Ovary (tissue), 9 donors: ENCODE data around the gene LSMEM2. TPM values are rescaled to one million over a fixed set of nuclear protein-coding genes. Genes with fewer than 3 reads are reported as not detected.

Source experiments
- DNase-seq, 5 donors: peaks; one replicate each; pipeline ENCODE4 v3.0.0-alpha.2; 2019 to 2020
- H3K27ac ChIP-seq, 2 donors: fragments of 200-600 bp; one replicate each; pipeline versions ENCODE4 v1.5.1 to v1.8.0; 2019 to 2022
- H3K27me3 ChIP-seq: fragments of 200-600 bp; one replicate; pipeline ENCODE4 v1.8.0; 2022
- H3K36me3 ChIP-seq: fragments of 200-600 bp; sonication (generic); one replicate; pipeline ENCODE4 v1.5.1; 2019
- H3K4me1 ChIP-seq: one replicate; pipeline ENCODE4 v1.8.1; 2013; ENCODE audit warnings: mild to moderate bottlenecking, moderate library complexity; ENCODE audit not compliant: insufficient read depth
- H3K4me3 ChIP-seq: fragments of 200-600 bp; sonication (generic); one replicate; pipeline ENCODE4 v1.5.1; 2017
- H3K9me3 ChIP-seq, 2 donors: fragments of 200-600 bp in 1 of 2; sonication (generic) in 1 of 2; one replicate each; pipeline versions ENCODE4 v1.5.1 to v1.8.1; 2013 to 2019; ENCODE audit warnings: mild to moderate bottlenecking in 1 of 2, moderate library complexity in 1 of 2
- CTCF ChIP-seq, 3 donors: fragments of 450-650 bp in 2 of 3; fragments of 200-600 bp in 1 of 3; IDR thresholded peaks; one replicate each; pipeline versions ENCODE4 v1.5.1 to v1.8.0; 2016 to 2022; ENCODE audit warnings: antibody characterized with exemption in 3 of 3, mild to moderate bottlenecking in 1 of 3
- EP300 ChIP-seq: sonication (generic); formaldehyde crosslinking; IDR thresholded peaks from one replicate; pipeline ENCODE4 v1.6.1; 2017; ENCODE audit warnings: antibody characterized with exemption
- POLR2A ChIP-seq: fragments of 450-650 bp; IDR thresholded peaks from one replicate; pipeline ENCODE4 v1.6.1; 2017; ENCODE audit warnings: antibody characterized with exemption, mild to moderate bottlenecking, moderate library complexity
- WGBS, 3 donors: extraction: QIAGEN DNeasy Blood & Tissue Kit in 1 of 3; methylation state at CpG; one replicate each; pipeline versions ENCODE4 v1.1.5 to v1.1.7; 2013 to 2017; 5-methylcytosine and 5-hydroxymethylcytosine counted together
- intact Hi-C, 4 donors: fragments of 100-400 bp; cut with DNase I; formaldehyde crosslinking; loops; one replicate each; pipeline versions ENCODE4 v1.11.0 to v1.15.1; 2022 to 2023
- polyA plus RNA-seq, 2 donors: library from polyadenylated mRNA; stranded (reverse); fragments of 200-250 nt in 1 of 2; fragments of 350-450 nt in 1 of 2; fragmentation: Illumina TruSeq in 1 of 2; extraction: RNeasy Lipid Tissue Mini Kit (QIAGEN cat#74804) in 1 of 2; gene quantifications; one replicate each; pipeline ENCODE4 v1.2.3, GENCODE V29; 2013 to 2014
- total RNA-seq, 7 donors: library from RNA; depleted of rRNA in 2 of 7; stranded (reverse); fragments of >200 nt in 2 of 7; fragmentation: NEBNext Ultra II Directional in 3 of 7; extraction: Animal tissue kit (Norgen Biotek cat#: 25700) in 3 of 7; gene quantifications; one replicate each; pipeline versions ENCODE4 v1.1.0 to v1.2.4, GENCODE V29; 2016 to 2023
- donor health status: DM: no; HTN: no; CAD: no; lungs with moderate emphysema.
- donor health status: DM: no; HTN: no; CAD: no.
- donor health status: Bipolar disorder and iron deficiency.
- donor health status: DM: yes; HTN: yes; CAD: no.
- donor health status: DM: no; HTN: no; CAD: no.
- donor health status: DM: yes; HTN: yes; CAD: no.

The LSMEM2 gene
- total and polyA plus RNA-seq, 9 donors = 0.42 to 1.4 (median 0.76) TPM; not detected in 2

GRCh38 chr3:50246517-50246954 is 32.4 kb upstream of the LSMEM2 start:
- Histone ChIP-seq H3K4me1 (peaks cover 31% of the 10 kb centered on the region), H3K4me3 (peak overlapping the region; percentile 41), H3K9me3 (no peaks in the 10 kb centered on the region), H3K27me3 (no peaks in the 10 kb centered on the region), H3K27ac (peak overlapping the region in 1 of 2 donors; percentile 64), H3K36me3 (no peaks in the 10 kb centered on the region)
- TF ChIP-seq POLR2A (no peak), CTCF (IDR thresholded peaks at IDR 0.05) (no peak), EP300 (no peak)
- 24 to 30% (median 26%) methylated on average over 9 to 10 of the region's 10 CpGs for WGBS, 3 donors
- intact Hi-C loops = loop anchor here in 1 of 4 donors (1.0 kb wide), 1 partner anchor 19 kb away; no protein-coding TSS in a partner anchor
- DNase-seq = peak in 1 of 5 donors; percentile 58

DNA sequence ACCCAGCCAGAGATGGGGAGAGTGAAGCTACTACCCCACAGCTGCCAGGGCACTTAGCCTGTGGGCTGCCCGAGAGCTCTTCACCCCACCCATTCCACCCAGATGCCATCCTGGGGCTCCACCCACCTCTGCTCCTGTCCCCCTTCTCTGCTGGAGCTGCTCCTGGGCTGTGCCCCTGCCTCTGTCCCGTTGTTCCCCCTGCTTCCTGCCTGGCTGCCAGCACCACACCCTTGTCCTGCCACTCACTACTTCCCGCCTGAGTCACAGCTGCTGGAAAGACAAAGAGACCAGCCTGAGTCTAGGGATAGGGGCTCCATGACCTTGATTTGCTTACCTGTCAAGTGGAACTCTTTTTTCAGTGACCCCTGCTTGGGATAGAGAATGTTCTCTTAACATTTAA is 30.5 kb upstream of the LSMEM2 start:
- no peaks in the 10 kb centered on the region for H3K9me3 ChIP-seq
- H3K27me3 ChIP-seq = no peaks in the 10 kb centered on the region
- DNase-seq = no peak
- H3K27ac ChIP-seq = no peak overlapping the region
- intact Hi-C loops = no loop called here
- TF ChIP-seq EP300 = no peak
- TF ChIP-seq CTCF (IDR thresholded peaks at IDR 0.05) = no peak
- no peak for TF ChIP-seq POLR2A
- 39 to 57% (median 52%) methylated on average over 3 of the region's 3 CpGs for WGBS, 3 donors
- H3K4me3 ChIP-seq = no peak overlapping the region
- peaks cover 31% of the 10 kb centered on the region for H3K4me1 ChIP-seq
- H3K36me3 ChIP-seq = no peaks in the 10 kb centered on the region

DNA sequence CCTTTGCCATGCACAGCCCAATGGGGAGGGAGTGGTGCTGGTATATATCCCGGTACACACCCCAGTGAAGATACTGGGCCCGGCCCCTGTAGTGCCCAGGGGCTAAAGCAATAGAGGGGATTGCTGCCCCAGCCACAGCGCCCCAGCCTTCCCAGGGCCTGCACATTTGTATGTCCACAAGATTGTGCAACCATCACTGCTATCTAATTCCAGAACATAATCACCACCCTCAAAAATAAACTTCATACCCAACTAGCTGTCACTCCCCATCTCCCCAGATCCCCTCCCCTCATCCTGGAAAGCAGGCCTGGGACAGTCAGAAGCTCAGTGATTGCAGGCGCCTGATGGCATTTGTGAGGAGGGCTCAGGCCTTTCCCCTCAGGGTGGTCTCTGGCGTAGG is 29.4 kb upstream of the LSMEM2 start:
- Histone ChIP-seq H3K4me3 (no peak overlapping the region), H3K27me3 (no peaks in the 10 kb centered on the region), H3K9me3 (no peaks in the 10 kb centered on the region), H3K27ac (no peak overlapping the region), H3K4me1 (peaks cover 31% of the 10 kb centered on the region), H3K36me3 (no peaks in the 10 kb centered on the region)
- intact Hi-C loops = no loop called here
- TF ChIP-seq POLR2A = no peak
- no peak for TF ChIP-seq CTCF (IDR thresholded peaks at IDR 0.05)
- TF ChIP-seq EP300 = no peak
- no peak for DNase-seq
- WGBS, 3 donors = 76 to 89% (median 88%) methylated on average over 5 of the region's 5 CpGs

GRCh38 chr3:50250514-50250913 is 28.4 kb upstream of the LSMEM2 start:
- intact Hi-C loops = loop anchor here in 1 of 4 donors (1.0 kb wide), 1 partner anchor 34 kb away; no protein-coding TSS in a partner anchor
- no peak for TF ChIP-seq EP300
- Histone ChIP-seq H3K27me3 (no peaks in the 10 kb centered on the region), H3K36me3 (no peaks in the 10 kb centered on the region), H3K9me3 (no peaks in the 10 kb centered on the region), H3K4me1 (peaks cover 26% of the 10 kb centered on the region), H3K27ac (no peak overlapping the region), H3K4me3 (no peak overlapping the region)
- peak in 3 of 5 donors; percentile 62 to 74 (median 62) for DNase-seq
- 83 to 92% (median 89%) methylated on average over 4 of the region's 4 CpGs for WGBS, 3 donors

DNA sequence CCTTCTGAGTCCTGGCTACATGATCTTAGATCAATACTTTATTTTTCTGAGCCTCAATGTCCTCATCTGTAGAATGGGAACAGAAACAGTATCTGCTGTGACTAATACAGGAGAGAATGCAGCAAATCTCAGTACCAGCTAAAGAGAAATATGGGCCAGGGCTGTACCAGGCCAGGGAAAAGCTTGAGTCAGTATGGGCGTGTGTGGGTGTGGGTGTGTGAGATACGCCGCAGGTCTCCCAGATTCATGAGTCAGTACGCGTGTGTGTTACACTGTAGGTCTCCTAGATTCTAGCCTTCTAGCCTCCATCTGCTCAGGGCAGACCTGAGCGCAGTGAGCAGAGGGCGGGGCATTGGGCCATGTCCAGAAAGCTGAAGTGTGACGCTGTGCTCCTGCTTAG is 27.7 kb upstream of the LSMEM2 start:
- no peak overlapping the region for H3K4me3 ChIP-seq
- no peak for DNase-seq
- no peaks in the 10 kb centered on the region for H3K9me3 ChIP-seq
- peaks cover 21% of the 10 kb centered on the region for H3K4me1 ChIP-seq
- intact Hi-C loops = no loop called here
- 68 to 85% (median 77%) methylated on average over 8 of the region's 8 CpGs for WGBS, 3 donors
- H3K27me3 ChIP-seq = no peaks in the 10 kb centered on the region
- TF ChIP-seq EP300 (no peak), POLR2A (no peak), CTCF (IDR thresholded peaks at IDR 0.05) (no peak)
- H3K27ac ChIP-seq = no peak overlapping the region
- no peaks in the 10 kb centered on the region for H3K36me3 ChIP-seq
